GM18499 (cell line): ENCODE data around the gene OR8K5.
"Not testable (repeated sequence)": the region's sequence is repeated elsewhere in the genome, so short reads cannot be mapped to it uniquely, and the experiment has no call there.

Experiments used
- ATAC-seq: cut with Tn5 transposase; IDR thresholded peaks from one replicate; pipeline ENCODE4 v1.9.1; 2021; ENCODE audit warnings: moderate number of reproducible peaks; ENCODE audit not compliant: insufficient read depth, unreplicated experiment

The OR8K5 gene

GRCh38 chr11:56160217-56160616, at the start of gene OR8K5:
TSS of gene OR8K5 (minus strand) at chr11:56160317. CDS start at chr11:56160317, 0 bp downstream.
- ATAC-seq, result no peak

- no peak for ATAC-seq
These were observed 47.7 kb upstream of the OR8K5 start for GRCh38 chr11:56207790-56208189.

- ATAC-seq, result no peak
These were observed 37.2 kb upstream of the OR8K5 start for GRCh38 chr11:56197367-56197766.

GRCh38 chr11:56196705-56197104, 36.6 kb upstream of the OR8K5 start:
- ATAC-seq, result no peak

- ATAC-seq, result no peak
These were observed 28.5 kb upstream of the OR8K5 start for GRCh38 chr11:56188602-56189001.

GRCh38 chr11:56183459-56183858, 23.3 kb upstream of the OR8K5 start:
- ATAC-seq, result no peak

- no peak for ATAC-seq
These were observed 16.2 kb upstream of the OR8K5 start, which contains the start of gene OR5J2 for GRCh38 chr11:56176318-56176717. TSS of gene OR5J2 (plus strand) at chr11:56176618. CDS start at chr11:56176618, 0 bp downstream.

- ATAC-seq, result no peak
These were observed 12.2 kb upstream of the OR8K5 start for GRCh38 chr11:56172256-56172830.

GRCh38 chr11:56163804-56164203, 3.7 kb upstream of the OR8K5 start:
- ATAC-seq, result no peak

- no peak for ATAC-seq
These were observed 7.8 kb downstream of the OR8K5 start for GRCh38 chr11:56152333-56152732.

GRCh38 chr11:56151376-56151775, 8.7 kb downstream of the OR8K5 start:
- ATAC-seq, result no peak

GRCh38 chr11:56143681-56144080, 16.4 kb downstream of the OR8K5 start:
- not testable (repeated sequence) for ATAC-seq

- no peak for ATAC-seq
These were observed 19.9 kb downstream of the OR8K5 start, which contains the start of gene OR8J3 for GRCh38 chr11:56140151-56140661. TSS of gene OR8J3 (minus strand) at chr11:56140201. CDS start at chr11:56137718, 2,483 bp downstream.

GRCh38 chr11:56122073-56122472, 38.0 kb downstream of the OR8K5 start, which contains the start of gene OR8H3:
TSS of gene OR8H3 (plus strand) at chr11:56122373. CDS start at chr11:56122373, 0 bp downstream.
- ATAC-seq, result no peak
